ENCODE results near the gene COL4A2. TPM values are rescaled to one million over a fixed set of nuclear protein-coding genes. Genes with fewer than 3 reads are reported as not detected.

The COL4A2 gene
- total RNA-seq, 1 experiment from 2014 or later = 1.6 TPM

- TF ChIP-seq CTCF (IDR thresholded peaks at IDR 0.05 in 2 of 3, conservative IDR thresholded peaks at IDR 0.05 in 1 of 3; ENCODE audit: borderline replicate concordance in 1 of 3, insufficient read depth in 1 of 3, low read depth in 2 of 3, low read length in 2 of 3) (no peak), ELF1 (IDR thresholded peaks at IDR 0.05; ENCODE audit: borderline replicate concordance, low read depth) (no peak), FOSL1 (IDR thresholded peaks at IDR 0.05; ENCODE audit: low read depth) (no peak), RAD21 (IDR thresholded peaks at IDR 0.05; ENCODE audit: low read depth) (no peak)
Measured at GRCh38 chr13:110449219-110450015, 142.3 kb downstream of the COL4A2 start (continued).

GRCh38 chr13:110450016-110450900 is 143.2 kb downstream of the COL4A2 start:
- BruUV-seq (replicated peaks) = no TSS peak
- ChIA-PET RAD21 (ENCODE audit: low non-redundant PET in 1 of 2, low total read pairs in 2 of 2, uncharacterized antibody in 2 of 2, unreplicated experiment in 2 of 2) (no interaction called here), CTCF (no interaction called here), POLR2A (interaction anchor here (1.5 kb wide), 1 partner anchor 262 kb away, joined by 3 read pairs; no protein-coding TSS in a partner anchor)
- TF ChIP-seq ATF3 (IDR thresholded peaks at IDR 0.05) = no peak
- TF ChIP-seq SRF (IDR thresholded peaks at IDR 0.05; ENCODE audit: low read depth) = no peak
- no peak for TF ChIP-seq EGR1 (IDR thresholded peaks at IDR 0.05; ENCODE audit: low read depth)
- no peak for TF ChIP-seq ZFX (IDR thresholded peaks at IDR 0.05)
- TF ChIP-seq YY1 (IDR thresholded peaks at IDR 0.05; ENCODE audit: extremely low read depth, insufficient replicate concordance, low read depth, low read length) = no peak
- no peak for TF ChIP-seq POLR2AphosphoS5 (IDR thresholded peaks at IDR 0.05; ENCODE audit: low read depth, low read length)
- no peak for TF ChIP-seq JUND (IDR thresholded peaks at IDR 0.05)
- no peak for TF ChIP-seq REST (IDR thresholded peaks at IDR 0.05; ENCODE audit: low read depth)
- no peak overlapping the region for H3K4me3 ChIP-seq (replicated peaks in 1 of 2; ENCODE audit: low read depth in 1 of 2, low read length in 2 of 2)
- H3K9me3 ChIP-seq (ENCODE audit: control insufficient read depth in 1 of 2, insufficient read depth in 1 of 2, low read depth in 1 of 2, low read length in 2 of 2) = no peaks in the 10 kb centered on the region
- no peaks in the 10 kb centered on the region for H3K9me2 ChIP-seq (ENCODE audit: insufficient read depth)
- no peak overlapping the region for H3K4me2 ChIP-seq (ENCODE audit: low read length)
- no peak overlapping the region for H3K9ac ChIP-seq (ENCODE audit: low read length)
- intact Hi-C loops (cut with micrococcal nuclease) = loop anchor here (10.0 kb wide), 2 partner anchors 115 to 145 kb away; partner anchors contain the start of gene RAB20
- H4K20me1 ChIP-seq (ENCODE audit: insufficient read depth) = no peaks in the 10 kb centered on the region
- no peaks in the 10 kb centered on the region for H3K79me2 ChIP-seq (ENCODE audit: insufficient read depth, low read length)
- peaks cover 22 to 39% of the 10 kb centered on the region in 2 experiments for H3K4me1 ChIP-seq (ENCODE audit: control insufficient read depth in 1 of 2, insufficient read depth in 2 of 2, low read length in 2 of 2)
- H3K27me3 ChIP-seq (ENCODE audit: insufficient read depth, low read length) = no peaks in the 10 kb centered on the region
- ATAC-seq (no peak), DNase-seq (ENCODE audit: low read depth, low spot score) (no peak)
- H3K36me3 ChIP-seq (ENCODE audit: control insufficient read depth in 1 of 2, insufficient read depth in 2 of 2, low read length in 2 of 2) = no peaks in the 10 kb centered on the region
- no peak overlapping the region for H2AFZ ChIP-seq (ENCODE audit: low read depth, low read length, poor library complexity, severe bottlenecking)
- no peak overlapping the region for H3K27ac ChIP-seq (ENCODE audit: low read depth, low read length)
